A673 (cell line): ENCODE measurements around the gene DMPK. TPM values are rescaled to one million over a fixed set of nuclear protein-coding genes. Genes with fewer than 3 reads are reported as not detected.

ENCODE experiments used
- BruUV-seq: library from RNA; stranded (reverse); fragments of 400-500 nt; replicated peaks from 2 replicates; lab custom pipeline; 2021; lab: Mats Ljungman, UMichigan
- CTCF ChIA-PET: fragments of 300-600 bp; sonication (Branson Sonifier 250); formaldehyde crosslinking; loops from one replicate; lab custom pipeline; 2022; ENCODE audit warnings: antibody characterized with exemption; lab: Charles Lee
- POLR2A ChIA-PET: fragments of 300-600 bp; sonication (Branson Sonifier 250); formaldehyde crosslinking; loops from one replicate; lab custom pipeline; 2022; ENCODE audit warnings: antibody characterized with exemption; ENCODE audit not compliant: low non-redundant PET; lab: Charles Lee
- DNase-seq: peaks from one replicate; pipeline ENCODE4 v3.0.0-alpha.2; 2015; ENCODE audit warnings: low spot score
- H3K27ac ChIP-seq: fragments of 200-600 bp; sonication (generic); 2 replicates; pipeline ENCODE4 v1.5.1; 2016; ENCODE audit warnings: mixed run types, low read depth, mild to moderate bottlenecking, mixed read lengths, antibody characterized with exemption, low read length; ENCODE audit not compliant: poor library complexity, severe bottlenecking
- H3K27me3 ChIP-seq: fragments of 200-600 bp; sonication (generic); replicated peaks from 2 replicates; pipeline ENCODE4 v1.6.1; 2017; ENCODE audit warnings: mixed run types, low read depth, mild to moderate bottlenecking, mixed read lengths, antibody characterized with exemption, low read length; ENCODE audit not compliant: insufficient read depth, poor library complexity
- H3K36me3 ChIP-seq: fragments of 200-600 bp; sonication (generic); 2 replicates; pipeline ENCODE4 v1.6.1; 2016; ENCODE audit warnings: mixed run types, mild to moderate bottlenecking, mixed read lengths, antibody characterized with exemption, low read length; ENCODE audit not compliant: insufficient read depth, poor library complexity, severe bottlenecking
- H3K4me1 ChIP-seq: fragments of 200-600 bp; sonication (generic); 2 replicates; pipeline ENCODE4 v1.6.1; 2017; ENCODE audit warnings: mixed run types, mild to moderate bottlenecking, mixed read lengths, antibody characterized with exemption, low read length; ENCODE audit not compliant: insufficient read depth, poor library complexity, severe bottlenecking
- H3K4me3 ChIP-seq: fragments of 200-600 bp; sonication (generic); 2 replicates; pipeline ENCODE4 v1.5.1; 2016; ENCODE audit warnings: low read depth, mixed run types, mild to moderate bottlenecking, mixed read lengths, low read length; ENCODE audit not compliant: poor library complexity, severe bottlenecking
- H3K9me3 ChIP-seq: fragments of 200-600 bp; sonication (generic); 2 replicates; pipeline ENCODE4 v1.6.1; 2016; ENCODE audit warnings: mixed run types, low read depth, mild to moderate bottlenecking, mixed read lengths, antibody characterized with exemption, low read length; ENCODE audit not compliant: poor library complexity, severe bottlenecking
- CTCF ChIP-seq: fragments of 300-800, 200-600 bp; sonication (generic); conservative IDR thresholded peaks from 2 replicates; pipeline ENCODE4 v1.5.1; 2017; ENCODE audit warnings: low read depth, mild to moderate bottlenecking, antibody characterized with exemption, low read length, moderate library complexity, mixed read lengths
- EZH2 ChIP-seq: fragments of 200-600 bp; sonication (generic); IDR thresholded peaks from 2 replicates; pipeline ENCODE4 v1.6.1; 2017; ENCODE audit warnings: borderline replicate concordance, low read depth, mild to moderate bottlenecking, mixed read lengths, antibody characterized with exemption, low read length; ENCODE audit not compliant: poor library complexity, severe bottlenecking
- intact Hi-C: fragments of 100-400 bp; cut with micrococcal nuclease; formaldehyde crosslinking; loops from one replicate; pipeline ENCODE4 v1.10.0; 2022; ENCODE audit not compliant: unreplicated experiment
- total RNA-seq: library from RNA; stranded (reverse); gene quantifications from 2 replicates; pipeline ENCODE4 v1.2.3, GENCODE V29; 2021

Gene DMPK
- total RNA-seq, 1 experiment from 2014 or later: 82.0 TPM

- Histone ChIP-seq H3K9me3 (no peaks in the 10 kb centered on the region), H3K27me3 (no peaks in the 10 kb centered on the region), H3K4me3 (no peak overlapping the region), H3K27ac (peak overlapping the region; percentile 1), H3K36me3 (peaks cover 18% of the 10 kb centered on the region), H3K4me1 (peaks cover 6% of the 10 kb centered on the region)
- CTCF ChIA-PET: interaction anchor here (1.4 kb wide), 1 partner anchor 23 kb away, joined by 17 read pairs; no protein-coding TSS in a partner anchor
- intact Hi-C loops: no loop called here
- TF ChIP-seq EZH2 (no peak), CTCF (no peak)
- no TSS peak for BruUV-seq
- POLR2A ChIA-PET: no interaction called here
- no peak for DNase-seq
Observed at GRCh38 chr19:45793876-45794275, 11.6 kb upstream of the DMPK start.

- CTCF ChIA-PET: interaction anchor here (0.7 to 1.4 kb wide), 2 partner anchors 24 kb away, joined by 3 to 17 read pairs; no protein-coding TSS in a partner anchor
Observed at GRCh38 chr19:45793178-45793564, 10.9 kb upstream of the DMPK start.

GRCh38 chr19:45792470-45793177 is 10.3 kb upstream of the DMPK start, which contains the start of gene DMWD:
DMWD (minus strand) TSS chr19:45792845; CDS start chr19:45792756, 89 bp downstream.
- ChIA-PET CTCF (interaction anchor here (0.7 to 1.4 kb wide), 2 partner anchors 24 to 25 kb away, joined by 3 to 17 read pairs; no protein-coding TSS in a partner anchor), POLR2A (interaction anchor here (0.7 kb wide), 1 partner anchor 14 kb away, joined by 6 read pairs; no protein-coding TSS in a partner anchor)
- H3K4me1 ChIP-seq: peaks cover 6% of the 10 kb centered on the region
- intact Hi-C loops: no loop called here
- H3K36me3 ChIP-seq: peaks cover 28% of the 10 kb centered on the region
- DNase-seq: peak; percentile 99
- H3K9me3 ChIP-seq: no peaks in the 10 kb centered on the region
- no peak for TF ChIP-seq CTCF
- no peak for TF ChIP-seq EZH2
- no TSS peak for BruUV-seq
- H3K27me3 ChIP-seq: no peaks in the 10 kb centered on the region
- H3K27ac ChIP-seq: peak within 1 kb of the TSS; percentile 88
- peak within 1 kb of the TSS; percentile 97 for H3K4me3 ChIP-seq

More at GRCh38 chr19:45793178-45793564, 10.9 kb upstream of the DMPK start:
- Histone ChIP-seq H3K36me3 (peaks cover 25% of the 10 kb centered on the region), H3K4me3 (no peak overlapping the region), H3K4me1 (peaks cover 6% of the 10 kb centered on the region), H3K27me3 (no peaks in the 10 kb centered on the region), H3K27ac (no peak overlapping the region), H3K9me3 (no peaks in the 10 kb centered on the region)
- DNase-seq: no peak
- TF ChIP-seq CTCF: no peak
- no peak for TF ChIP-seq EZH2
- BruUV-seq: no TSS peak
- intact Hi-C loops: no loop called here
- POLR2A ChIA-PET: interaction anchor here (0.7 kb wide), 1 partner anchor 14 kb away, joined by 6 read pairs; no protein-coding TSS in a partner anchor
